ENCODE measurements around the gene MRPL1.

The MRPL1 gene

DNA sequence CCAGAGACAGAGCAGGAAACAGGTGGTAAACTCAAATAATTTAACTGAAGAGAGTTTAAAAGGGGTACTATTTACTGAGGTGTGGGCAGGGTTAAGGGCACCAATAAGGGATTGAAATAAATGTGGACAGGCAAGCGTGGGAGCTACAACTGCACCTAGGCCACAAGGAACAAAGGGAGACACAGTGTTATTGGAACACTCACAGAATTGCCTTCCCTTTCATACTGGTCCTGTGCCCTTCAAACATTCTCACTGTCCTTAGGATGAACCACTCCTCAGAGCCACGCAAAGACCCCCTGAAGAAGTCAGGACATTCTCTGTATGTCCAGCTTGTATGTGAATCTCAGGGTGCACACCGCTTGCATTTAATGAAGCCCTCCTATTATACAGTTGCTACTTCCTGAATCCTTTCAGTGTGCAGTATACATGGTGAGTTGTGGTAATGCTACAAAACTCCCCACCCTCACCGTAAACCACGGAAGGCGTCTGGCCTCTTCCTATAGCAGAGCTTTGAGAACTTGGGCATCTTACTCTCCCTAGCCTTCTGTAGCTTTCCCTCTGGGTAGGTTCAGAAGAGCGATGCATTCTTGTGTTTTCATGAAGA lies 9.6 kb upstream of the MRPL1 start:
- CTCF ChIA-PET: no interaction called here
- H3K27ac ChIP-seq (ENCODE audit: extremely low read depth, low read depth, low read length): no peak overlapping the region
- POLR2A ChIA-PET: interaction anchor here (0.6 to 2.0 kb wide), 2 partner anchors 9 to 956 kb away, joined by 4 to 6 read pairs; partner anchors contain the start of gene MRPL1

DNA sequence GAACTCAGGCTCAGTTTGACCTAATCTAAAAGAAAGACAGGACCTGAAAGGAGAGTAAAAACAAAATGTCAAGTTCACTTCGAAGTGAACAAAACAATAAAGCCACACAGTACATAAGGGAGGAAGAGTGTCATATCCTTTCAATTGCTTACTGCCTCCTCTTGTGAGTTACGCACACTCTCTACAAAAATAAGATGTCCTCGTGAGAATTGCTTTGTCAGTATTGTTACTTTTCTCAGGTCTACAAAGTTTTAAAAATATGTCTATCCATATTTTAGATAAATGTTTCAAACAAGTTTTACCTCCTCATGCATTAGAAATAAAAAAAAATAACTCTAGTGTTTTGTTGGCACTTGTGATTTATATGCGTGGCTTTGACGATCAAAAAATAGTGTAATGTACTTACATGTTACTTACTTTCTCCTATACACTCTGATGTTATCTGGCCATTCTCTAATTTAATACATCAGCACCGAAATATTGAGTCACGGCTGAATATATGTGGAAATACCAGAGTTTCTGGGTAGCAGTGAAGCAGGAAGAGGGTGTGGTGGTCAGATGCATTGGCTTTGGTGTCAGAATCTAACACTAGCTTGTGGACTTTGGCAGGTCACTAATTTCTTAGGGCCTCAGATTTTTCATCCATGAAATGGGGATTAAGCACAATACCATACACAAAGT lies 8.1 kb upstream of the MRPL1 start:
- Histone ChIP-seq H3K4me3 (ENCODE audit: low read depth, low read length) (no peak overlapping the region), H3K4me1 (ENCODE audit: control insufficient read depth, insufficient read depth, low read length) (no peaks in the 10 kb centered on the region), H3K27ac (ENCODE audit: extremely low read depth, low read depth, low read length) (no peak overlapping the region), H3K36me3 (ENCODE audit: control insufficient read depth in 2 of 2, insufficient read depth in 1 of 2, low read length in 2 of 2) (no peaks in the 10 kb centered on the region), H3K9me3 (ENCODE audit: control insufficient read depth, insufficient read depth, low read depth, low read length) (no peaks in the 10 kb centered on the region)
- ChIA-PET POLR2A (no interaction called here), CTCF (no interaction called here)
- TF ChIP-seq ZNF211 (tag by site-specific recombination; IDR thresholded peaks at IDR 0.05; ENCODE audit: low read depth): no peak
- TF ChIP-seq ZNF248 (tag by site-specific recombination; IDR thresholded peaks at IDR 0.05): no peak
- no peak for TF ChIP-seq BCL11A (tag by site-specific recombination; IDR thresholded peaks at IDR 0.05; ENCODE audit: low read depth)
- no peak for TF ChIP-seq IKZF3 (tag by site-specific recombination; IDR thresholded peaks at IDR 0.05)
- TF ChIP-seq SCRT1 (tag by site-specific recombination; IDR thresholded peaks at IDR 0.05; ENCODE audit: borderline replicate concordance): no peak
- no peak for TF ChIP-seq ZNF266 (tag by site-specific recombination; IDR thresholded peaks at IDR 0.05; ENCODE audit: low read depth)
- no peak for TF ChIP-seq PRDM10 (tag by site-specific recombination; IDR thresholded peaks at IDR 0.05)
- no peak for TF ChIP-seq ZNF677 (tag by site-specific recombination; IDR thresholded peaks at IDR 0.05)
- no peak for TF ChIP-seq ZNF621 (tag by site-specific recombination; IDR thresholded peaks at IDR 0.05)
- no peak for TF ChIP-seq ZNF510 (tag by site-specific recombination; IDR thresholded peaks at IDR 0.05; ENCODE audit: insufficient replicate concordance)

More for the DNA sequence above, 9.6 kb upstream of the MRPL1 start:
- H3K4me1 ChIP-seq (ENCODE audit: control insufficient read depth, insufficient read depth, low read length): no peaks in the 10 kb centered on the region
- H3K36me3 ChIP-seq (ENCODE audit: control insufficient read depth in 2 of 2, insufficient read depth in 1 of 2, low read length in 2 of 2): no peaks in the 10 kb centered on the region
- H3K9me3 ChIP-seq (ENCODE audit: control insufficient read depth, insufficient read depth, low read depth, low read length): no peaks in the 10 kb centered on the region
- H3K4me3 ChIP-seq (ENCODE audit: low read depth, low read length): no peak overlapping the region
- TF ChIP-seq ZNF48 (tag by site-specific recombination; IDR thresholded peaks at IDR 0.05): no peak
- no peak for TF ChIP-seq ZNF416 (tag by site-specific recombination; IDR thresholded peaks at IDR 0.05)
- TF ChIP-seq ZNF133 (tag by site-specific recombination; IDR thresholded peaks at IDR 0.05): peak; percentile 43; the same call in 1 of the 2 replicates
- TF ChIP-seq ZNF404 (tag by site-specific recombination; IDR thresholded peaks at IDR 0.05): no peak
- TF ChIP-seq ZNF837 (tag by site-specific recombination; IDR thresholded peaks at IDR 0.05): no peak
- no peak for TF ChIP-seq ZNF350 (tag by site-specific recombination; IDR thresholded peaks at IDR 0.05)
- TF ChIP-seq GLIS2 (tag by site-specific recombination; IDR thresholded peaks at IDR 0.05): no peak

DNA sequence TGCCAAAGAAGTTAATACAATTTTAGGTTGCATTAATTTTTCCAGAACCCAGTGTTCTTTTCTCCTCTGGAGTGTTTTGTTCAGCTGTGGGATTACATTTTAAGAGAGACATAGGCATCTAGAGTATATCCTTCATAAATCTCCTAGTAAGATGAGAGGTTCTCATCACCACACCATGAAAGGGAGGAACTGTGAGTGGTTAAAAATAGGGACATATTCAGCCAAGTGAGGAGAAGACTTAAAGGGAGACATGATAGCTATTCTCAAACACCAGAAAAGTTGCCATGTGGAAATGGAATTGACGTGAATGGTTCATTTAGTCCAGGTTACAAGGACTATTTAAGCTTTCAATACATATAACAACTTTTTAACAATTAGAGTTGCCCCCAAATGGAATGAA lies 6.5 kb upstream of the MRPL1 start:
- Histone ChIP-seq H3K9me3 (ENCODE audit: control insufficient read depth, insufficient read depth, low read depth, low read length) (no peaks in the 10 kb centered on the region), H3K4me3 (ENCODE audit: low read depth, low read length) (no peak overlapping the region), H3K27ac (ENCODE audit: extremely low read depth, low read depth, low read length) (no peak overlapping the region), H3K36me3 (ENCODE audit: control insufficient read depth in 2 of 2, insufficient read depth in 1 of 2, low read length in 2 of 2) (no peaks in the 10 kb centered on the region), H3K4me1 (ENCODE audit: control insufficient read depth, insufficient read depth, low read length) (no peaks in the 10 kb centered on the region)
- TF ChIP-seq ZBTB20 (tag by site-specific recombination; IDR thresholded peaks at IDR 0.05) (no peak), ATF2 (tag by site-specific recombination; IDR thresholded peaks at IDR 0.05; ENCODE audit: low read depth) (no peak), SCRT1 (tag by site-specific recombination; IDR thresholded peaks at IDR 0.05; ENCODE audit: borderline replicate concordance) (no peak), ZNF132 (tag by site-specific recombination; IDR thresholded peaks at IDR 0.05; ENCODE audit: borderline replicate concordance) (no peak), ZIC2 (tag by site-specific recombination; IDR thresholded peaks at IDR 0.05) (no peak), ZFP41 (tag by site-specific recombination; IDR thresholded peaks at IDR 0.05; ENCODE audit: borderline replicate concordance) (no peak), ZNF112 (tag by site-specific recombination; IDR thresholded peaks at IDR 0.05) (no peak), KLF9 (tag by site-specific recombination; IDR thresholded peaks at IDR 0.05; ENCODE audit: low read depth) (no peak), ZNF510 (tag by site-specific recombination; IDR thresholded peaks at IDR 0.05; ENCODE audit: insufficient replicate concordance) (no peak), GLI4 (tag by site-specific recombination; IDR thresholded peaks at IDR 0.05) (no peak)
- CTCF ChIA-PET: interaction anchor here (1.3 kb wide), 1 partner anchor 391 kb away, joined by 3 read pairs; no protein-coding TSS in a partner anchor
- POLR2A ChIA-PET: no interaction called here
